Measurements from ENCODE around the gene CANT1. TPM values are rescaled to one million over a fixed set of nuclear protein-coding genes. Genes with fewer than 3 reads are reported as not detected.

CANT1 gene
- total RNA-seq, 1 experiment from 2014 or later, result 34.1 TPM

DNA sequence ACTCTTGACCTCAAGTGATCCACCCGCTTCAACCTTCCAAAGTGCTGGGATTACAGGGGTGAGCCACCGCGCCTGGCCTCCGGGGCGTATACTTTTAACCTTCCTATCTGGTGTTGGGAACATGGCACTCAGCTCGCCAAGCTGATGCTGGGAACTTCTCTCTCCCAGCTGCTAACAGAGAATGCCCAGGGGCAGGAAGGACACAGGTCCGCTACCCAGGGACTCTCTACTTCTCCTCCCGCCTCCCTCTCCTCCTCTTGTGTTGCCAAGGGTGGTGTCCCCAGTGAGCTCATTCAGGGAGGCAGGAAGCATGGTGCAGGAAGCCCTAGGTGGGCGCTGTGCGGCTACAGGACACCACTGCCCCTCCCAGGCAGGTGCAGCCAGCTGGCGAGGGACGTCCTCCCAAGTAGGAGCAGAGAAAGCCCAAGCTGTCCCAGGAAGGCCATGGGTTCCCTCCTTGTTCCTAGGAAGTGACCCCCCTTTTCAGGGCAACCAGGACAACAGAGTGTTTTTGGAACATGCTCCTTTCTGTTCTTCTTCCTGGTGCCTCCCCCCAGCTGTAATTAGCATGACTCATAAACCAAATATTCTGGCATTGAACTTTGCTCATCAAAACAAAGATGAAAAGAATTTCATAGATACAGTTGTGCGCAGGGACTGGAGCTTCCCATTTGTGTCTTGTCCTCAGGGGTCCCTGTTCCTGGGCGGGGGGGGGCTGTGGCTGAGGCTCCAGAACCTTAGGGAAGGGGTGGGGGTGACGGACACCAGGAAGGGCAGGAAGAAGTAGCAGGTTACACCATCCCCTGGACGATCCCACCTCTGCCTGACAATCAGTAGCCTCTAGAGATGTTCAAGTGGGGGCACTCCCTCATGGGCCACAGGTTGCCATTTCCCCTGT, 17.1 kb upstream of the CANT1 start:
- peak; percentile 46; the same call in 1 of the 2 replicates for TF ChIP-seq GABPB1 (CRISPR knock-in tag; IDR thresholded peaks at IDR 0.05)
- TF ChIP-seq NFE2L1 (CRISPR knock-in tag; IDR thresholded peaks at IDR 0.05), result no peak
- H3K27ac Mint-ChIP-seq, result no peak overlapping the region
- peaks cover 14% of the 10 kb centered on the region for H3K4me1 Mint-ChIP-seq
- no peak for DNase-seq (ENCODE audit: low spot score)
- H3K36me3 Mint-ChIP-seq, result no peaks in the 10 kb centered on the region
- H3K9me3 Mint-ChIP-seq, result no peaks in the 10 kb centered on the region
- H3K27me3 Mint-ChIP-seq (ENCODE audit: low read depth), result peaks cover 72% of the 10 kb centered on the region
- ChIA-PET CTCF (interaction anchor here (0.9 to 5.2 kb wide), 5 partner anchors 16 to 61 kb away, joined by 3 to 51 read pairs (median 3); no protein-coding TSS in a partner anchor), POLR2A (no interaction called here)
- no peak overlapping the region for H3K4me3 Mint-ChIP-seq
- no peak for ATAC-seq

DNA sequence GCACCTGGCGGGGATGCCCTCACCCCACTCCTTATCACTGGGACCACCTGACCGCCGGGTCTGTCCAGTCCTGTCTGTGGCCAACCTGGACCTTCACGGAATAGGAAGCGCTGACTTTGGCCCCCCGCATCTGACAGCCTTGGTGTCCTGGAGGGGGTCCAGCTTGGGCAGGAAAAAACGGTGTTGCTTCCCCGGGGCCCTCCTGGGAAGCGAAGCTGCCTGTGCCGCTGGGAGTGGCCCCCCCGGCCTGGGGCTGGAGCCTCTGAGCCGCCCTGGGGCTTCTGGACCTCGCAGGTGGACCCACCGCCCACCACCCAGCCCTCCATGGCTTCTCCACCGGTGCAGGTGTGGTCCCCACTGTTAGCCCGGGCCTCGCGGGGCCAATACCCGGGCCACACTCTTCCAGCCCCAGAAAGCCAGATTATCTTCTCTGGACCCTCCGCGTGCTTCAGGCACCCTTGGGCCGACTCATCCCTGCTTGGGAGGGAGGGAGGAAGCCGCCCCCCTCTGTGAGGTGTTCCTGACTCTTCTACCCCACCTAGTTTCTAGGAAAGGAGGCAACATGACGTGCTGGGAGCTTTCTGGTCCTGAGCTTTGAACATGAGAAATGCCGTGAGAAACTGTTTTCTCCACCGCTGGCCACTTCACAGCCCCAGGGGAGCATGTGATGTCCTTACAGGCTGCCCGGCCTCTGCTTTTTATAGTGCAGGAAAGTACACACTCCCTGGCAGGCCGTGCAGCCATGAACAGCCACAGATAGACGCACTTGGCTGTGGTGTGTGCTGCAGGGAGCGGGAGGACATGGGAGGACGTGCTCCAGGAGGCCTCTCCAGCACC, 15.6 kb upstream of the CANT1 start:
- peak overlapping the region; percentile 84 for H3K4me3 Mint-ChIP-seq
- ChIA-PET CTCF (interaction anchor here (0.8 to 0.9 kb wide), 2 partner anchors 21 to 49 kb away, joined by 3 read pairs; partner anchors contain the start of gene ENGASE), POLR2A (no interaction called here)
- no peak overlapping the region for H3K27ac Mint-ChIP-seq
- H3K4me1 Mint-ChIP-seq, result peaks cover 14% of the 10 kb centered on the region
- no peaks in the 10 kb centered on the region for H3K36me3 Mint-ChIP-seq
- ATAC-seq (no peak), DNase-seq (ENCODE audit: low spot score) (no peak)
- TF ChIP-seq MAX (CRISPR knock-in tag; IDR thresholded peaks at IDR 0.05) (no peak), FOXP1 (CRISPR knock-in tag; IDR thresholded peaks at IDR 0.05; ENCODE audit: borderline replicate concordance) (no peak), PREB (CRISPR knock-in tag; IDR thresholded peaks at IDR 0.05; ENCODE audit: borderline replicate concordance) (no peak), CBFB (CRISPR knock-in tag; IDR thresholded peaks at IDR 0.05; ENCODE audit: low read depth) (no peak), CREB1 (CRISPR knock-in tag; IDR thresholded peaks at IDR 0.05) (no peak), TEAD4 (CRISPR knock-in tag; IDR thresholded peaks at IDR 0.05) (no peak), GRHL2 (CRISPR knock-in tag; IDR thresholded peaks at IDR 0.05; ENCODE audit: insufficient replicate concordance, severe bottlenecking) (no peak), E2F1 (CRISPR knock-in tag; IDR thresholded peaks at IDR 0.05) (no peak)
- no peaks in the 10 kb centered on the region for H3K9me3 Mint-ChIP-seq
- peaks cover 81% of the 10 kb centered on the region for H3K27me3 Mint-ChIP-seq (ENCODE audit: low read depth)

GRCh38 chr17:79023886-79024771, 14.6 kb upstream of the CANT1 start, which contains the start of gene C1QTNF1:
TSS of gene C1QTNF1 (plus strand) at chr17:79024169. CDS start at chr17:79043969, 19,800 bp downstream.
- peaks cover 89% of the 10 kb centered on the region for H3K27me3 Mint-ChIP-seq (ENCODE audit: low read depth)
- no peaks in the 10 kb centered on the region for H3K36me3 Mint-ChIP-seq
- peak within 1 kb of the TSS; percentile 84 for H3K4me3 Mint-ChIP-seq
- POLR2A ChIA-PET, result no interaction called here
- CTCF ChIA-PET, result interaction anchor here (0.8 to 2.3 kb wide), 4 partner anchors 18 to 50 kb away, joined by 3 to 15 read pairs (median 4); partner anchors contain the start of gene ENGASE
- ATAC-seq, result peak; percentile 80
- DNase-seq (ENCODE audit: low spot score), result peak; percentile 70
- peaks cover 14% of the 10 kb centered on the region for H3K4me1 Mint-ChIP-seq
- H3K27ac Mint-ChIP-seq, result no peak within 1 kb of the TSS
- H3K9me3 Mint-ChIP-seq, result no peaks in the 10 kb centered on the region
- TF ChIP-seq MAX (CRISPR knock-in tag; IDR thresholded peaks at IDR 0.05), result peak; percentile 51; the same call in 1 of the 2 replicates
- TF ChIP-seq SP1 (CRISPR knock-in tag; conservative IDR thresholded peaks at IDR 0.05), result no peak
- peak; percentile 57; the same call in 1 of the 2 replicates for TF ChIP-seq HMGXB4 (CRISPR knock-in tag; IDR thresholded peaks at IDR 0.05)
- no peak for TF ChIP-seq ZNF416 (CRISPR knock-in tag; IDR thresholded peaks at IDR 0.05)
- TF ChIP-seq ESRRA (CRISPR knock-in tag; IDR thresholded peaks at IDR 0.05; ENCODE audit: borderline replicate concordance), result no peak
- peak; percentile 34; the same call in 1 of the 2 replicates for TF ChIP-seq JUN (CRISPR knock-in tag; IDR thresholded peaks at IDR 0.05)
- 0 out of 2 replicates have a peak, but pooled peaks have one; percentile 22 for TF ChIP-seq USF1 (CRISPR knock-in tag; IDR thresholded peaks at IDR 0.05)
- TF ChIP-seq CREM (CRISPR knock-in tag; IDR thresholded peaks at IDR 0.05), result 0 out of 2 replicates have a peak, but pooled peaks have one; percentile 21
- TF ChIP-seq TEAD1 (CRISPR knock-in tag; IDR thresholded peaks at IDR 0.05), result 0 out of 2 replicates have a peak, but pooled peaks have one; percentile 49
